ENCODE results near the gene NAIP. TPM values are rescaled to one million over a fixed set of nuclear protein-coding genes. Genes with fewer than 3 reads are reported as not detected.
"Not testable (repeated sequence)": the region's sequence is repeated elsewhere in the genome, so short reads cannot be mapped to it uniquely, and the experiment has no call there.

Gene NAIP
- total RNA-seq (2021) = 14.0 and 15.7 TPM in 2 replicates
- percentile 29 among the genes with signal in this experiment for Bru-seq, nascent RNA
- BruChase-seq, experiment 1, labeled RNA remaining after a 2-hour chase = percentile 41 among the genes with signal in this experiment
- percentile 43 among the genes with signal in this experiment for BruChase-seq, experiment 2, labeled RNA remaining after a 6-hour chase
- long read RNA-seq, partial matches to known transcripts = 0 of 6 reads
- long read RNA-seq, other reads (novel, unspliced or antisense) = 6 of 6 reads

- H3K9me3 ChIP-seq (ENCODE audit: low read depth, low read length, poor library complexity, severe bottlenecking); H3K4me3 ChIP-seq (ENCODE audit: low read depth, low read length, poor library complexity, severe bottlenecking); CTCF ChIA-PET; POLR2A ChIA-PET (ENCODE audit: low non-redundant PET); DNase-seq (ENCODE audit: low spot score); H3K36me3 ChIP-seq (ENCODE audit: insufficient read depth, low read length, poor library complexity, severe bottlenecking); intact Hi-C loops (cut with micrococcal nuclease; ENCODE audit: unreplicated experiment); H3K27me3 ChIP-seq (replicated peaks; ENCODE audit: insufficient read depth, low read depth, low read length, poor library complexity); H3K27ac ChIP-seq (ENCODE audit: low read depth, low read length, poor library complexity, severe bottlenecking); H3K4me1 ChIP-seq (ENCODE audit: insufficient read depth, low read length, poor library complexity, severe bottlenecking); BruUV-seq (replicated peaks): not testable (repeated sequence)
These were observed at the start of gene NAIP for GRCh38 chr5:71025289-71025953. Gene NAIP, minus strand, starts transcription at chr5:71025339. Its CDS starts 12,424 bp downstream, at chr5:71012915.

- H3K4me1 ChIP-seq (ENCODE audit: insufficient read depth, low read length, poor library complexity, severe bottlenecking); CTCF ChIA-PET; H3K4me3 ChIP-seq (ENCODE audit: low read depth, low read length, poor library complexity, severe bottlenecking); H3K27ac ChIP-seq (ENCODE audit: low read depth, low read length, poor library complexity, severe bottlenecking); DNase-seq (ENCODE audit: low spot score); intact Hi-C loops (cut with micrococcal nuclease; ENCODE audit: unreplicated experiment); H3K27me3 ChIP-seq (replicated peaks; ENCODE audit: insufficient read depth, low read depth, low read length, poor library complexity); BruUV-seq (replicated peaks); H3K9me3 ChIP-seq (ENCODE audit: low read depth, low read length, poor library complexity, severe bottlenecking); H3K36me3 ChIP-seq (ENCODE audit: insufficient read depth, low read length, poor library complexity, severe bottlenecking); POLR2A ChIA-PET (ENCODE audit: low non-redundant PET): not testable (repeated sequence)
These were observed 42.3 kb upstream of the NAIP start, which contains the start of gene GTF2H2 for GRCh38 chr5:71067262-71067928. Gene GTF2H2, minus strand, starts transcription at chr5:71067676. Its CDS starts 4,913 bp downstream, at chr5:71062763.

GRCh38 chr5:71061322-71061721 is 36.2 kb upstream of the NAIP start:
- H3K9me3 ChIP-seq (ENCODE audit: low read depth, low read length, poor library complexity, severe bottlenecking); H3K27me3 ChIP-seq (replicated peaks; ENCODE audit: insufficient read depth, low read depth, low read length, poor library complexity); POLR2A ChIA-PET (ENCODE audit: low non-redundant PET); H3K4me1 ChIP-seq (ENCODE audit: insufficient read depth, low read length, poor library complexity, severe bottlenecking); H3K27ac ChIP-seq (ENCODE audit: low read depth, low read length, poor library complexity, severe bottlenecking); BruUV-seq (replicated peaks); CTCF ChIA-PET; DNase-seq (ENCODE audit: low spot score); intact Hi-C loops (cut with micrococcal nuclease; ENCODE audit: unreplicated experiment); H3K4me3 ChIP-seq (ENCODE audit: low read depth, low read length, poor library complexity, severe bottlenecking); H3K36me3 ChIP-seq (ENCODE audit: insufficient read depth, low read length, poor library complexity, severe bottlenecking): not testable (repeated sequence)

GRCh38 chr5:71059426-71059825 is 34.3 kb upstream of the NAIP start:
- H3K36me3 ChIP-seq (ENCODE audit: insufficient read depth, low read length, poor library complexity, severe bottlenecking); H3K9me3 ChIP-seq (ENCODE audit: low read depth, low read length, poor library complexity, severe bottlenecking); DNase-seq (ENCODE audit: low spot score); H3K4me1 ChIP-seq (ENCODE audit: insufficient read depth, low read length, poor library complexity, severe bottlenecking); H3K27ac ChIP-seq (ENCODE audit: low read depth, low read length, poor library complexity, severe bottlenecking); CTCF ChIA-PET; POLR2A ChIA-PET (ENCODE audit: low non-redundant PET); H3K27me3 ChIP-seq (replicated peaks; ENCODE audit: insufficient read depth, low read depth, low read length, poor library complexity); intact Hi-C loops (cut with micrococcal nuclease; ENCODE audit: unreplicated experiment); H3K4me3 ChIP-seq (ENCODE audit: low read depth, low read length, poor library complexity, severe bottlenecking); BruUV-seq (replicated peaks): not testable (repeated sequence)

GRCh38 chr5:71044808-71045207 is 19.7 kb upstream of the NAIP start:
- intact Hi-C loops (cut with micrococcal nuclease; ENCODE audit: unreplicated experiment); H3K4me3 ChIP-seq (ENCODE audit: low read depth, low read length, poor library complexity, severe bottlenecking); H3K4me1 ChIP-seq (ENCODE audit: insufficient read depth, low read length, poor library complexity, severe bottlenecking); BruUV-seq (replicated peaks); H3K27me3 ChIP-seq (replicated peaks; ENCODE audit: insufficient read depth, low read depth, low read length, poor library complexity); DNase-seq (ENCODE audit: low spot score); H3K27ac ChIP-seq (ENCODE audit: low read depth, low read length, poor library complexity, severe bottlenecking); H3K36me3 ChIP-seq (ENCODE audit: insufficient read depth, low read length, poor library complexity, severe bottlenecking); POLR2A ChIA-PET (ENCODE audit: low non-redundant PET); H3K9me3 ChIP-seq (ENCODE audit: low read depth, low read length, poor library complexity, severe bottlenecking); CTCF ChIA-PET: not testable (repeated sequence)

GRCh38 chr5:71044128-71044527 is 19.0 kb upstream of the NAIP start:
- H3K27ac ChIP-seq (ENCODE audit: low read depth, low read length, poor library complexity, severe bottlenecking); H3K9me3 ChIP-seq (ENCODE audit: low read depth, low read length, poor library complexity, severe bottlenecking); H3K27me3 ChIP-seq (replicated peaks; ENCODE audit: insufficient read depth, low read depth, low read length, poor library complexity); H3K4me3 ChIP-seq (ENCODE audit: low read depth, low read length, poor library complexity, severe bottlenecking); H3K4me1 ChIP-seq (ENCODE audit: insufficient read depth, low read length, poor library complexity, severe bottlenecking); CTCF ChIA-PET; H3K36me3 ChIP-seq (ENCODE audit: insufficient read depth, low read length, poor library complexity, severe bottlenecking); DNase-seq (ENCODE audit: low spot score); POLR2A ChIA-PET (ENCODE audit: low non-redundant PET); intact Hi-C loops (cut with micrococcal nuclease; ENCODE audit: unreplicated experiment): not testable (repeated sequence)
- BruUV-seq (replicated peaks) = TSS peak; percentile 48

- H3K36me3 ChIP-seq (ENCODE audit: insufficient read depth, low read length, poor library complexity, severe bottlenecking); H3K9me3 ChIP-seq (ENCODE audit: low read depth, low read length, poor library complexity, severe bottlenecking); H3K27ac ChIP-seq (ENCODE audit: low read depth, low read length, poor library complexity, severe bottlenecking); DNase-seq (ENCODE audit: low spot score); H3K27me3 ChIP-seq (replicated peaks; ENCODE audit: insufficient read depth, low read depth, low read length, poor library complexity); H3K4me1 ChIP-seq (ENCODE audit: insufficient read depth, low read length, poor library complexity, severe bottlenecking); intact Hi-C loops (cut with micrococcal nuclease; ENCODE audit: unreplicated experiment); POLR2A ChIA-PET (ENCODE audit: low non-redundant PET); H3K4me3 ChIP-seq (ENCODE audit: low read depth, low read length, poor library complexity, severe bottlenecking); BruUV-seq (replicated peaks); CTCF ChIA-PET: not testable (repeated sequence)
These were observed 6.1 kb upstream of the NAIP start for GRCh38 chr5:71031046-71031776.

Data from A673 (cell line).